HUES48 (cell line): ENCODE results near the gene SLC39A13.

Experiments used
- H3K27ac ChIP-seq: one replicate; pipeline ENCODE4 v1.7.0; 2013; ENCODE audit warnings: low read depth, low read length, inconsistent platforms
- H3K27me3 ChIP-seq: 2 replicates; pipeline ENCODE4 v1.6.1; 2013; ENCODE audit warnings: mild to moderate bottlenecking, low read length; ENCODE audit not compliant: control insufficient read depth, insufficient read depth
- H3K36me3 ChIP-seq: 2 replicates; pipeline ENCODE4 v1.6.1; 2013; ENCODE audit warnings: low read length; ENCODE audit not compliant: control insufficient read depth, insufficient read depth
- H3K4me1 ChIP-seq: 2 replicates; pipeline ENCODE4 v1.6.1; 2013; ENCODE audit warnings: mild to moderate bottlenecking, low read length; ENCODE audit not compliant: control insufficient read depth, insufficient read depth
- H3K4me3 ChIP-seq: 2 replicates; pipeline ENCODE4 v1.5.1; 2013; ENCODE audit warnings: mild to moderate bottlenecking, low read depth, low read length
- H3K9ac ChIP-seq: 2 replicates; pipeline ENCODE4 v1.6.1; 2013; ENCODE audit warnings: mild to moderate bottlenecking, low read depth, low read length, moderate library complexity
- H3K9me3 ChIP-seq: 2 replicates; pipeline ENCODE4 v1.6.1; 2013; ENCODE audit warnings: low read length; ENCODE audit not compliant: control insufficient read depth, insufficient read depth

The SLC39A13 gene

DNA sequence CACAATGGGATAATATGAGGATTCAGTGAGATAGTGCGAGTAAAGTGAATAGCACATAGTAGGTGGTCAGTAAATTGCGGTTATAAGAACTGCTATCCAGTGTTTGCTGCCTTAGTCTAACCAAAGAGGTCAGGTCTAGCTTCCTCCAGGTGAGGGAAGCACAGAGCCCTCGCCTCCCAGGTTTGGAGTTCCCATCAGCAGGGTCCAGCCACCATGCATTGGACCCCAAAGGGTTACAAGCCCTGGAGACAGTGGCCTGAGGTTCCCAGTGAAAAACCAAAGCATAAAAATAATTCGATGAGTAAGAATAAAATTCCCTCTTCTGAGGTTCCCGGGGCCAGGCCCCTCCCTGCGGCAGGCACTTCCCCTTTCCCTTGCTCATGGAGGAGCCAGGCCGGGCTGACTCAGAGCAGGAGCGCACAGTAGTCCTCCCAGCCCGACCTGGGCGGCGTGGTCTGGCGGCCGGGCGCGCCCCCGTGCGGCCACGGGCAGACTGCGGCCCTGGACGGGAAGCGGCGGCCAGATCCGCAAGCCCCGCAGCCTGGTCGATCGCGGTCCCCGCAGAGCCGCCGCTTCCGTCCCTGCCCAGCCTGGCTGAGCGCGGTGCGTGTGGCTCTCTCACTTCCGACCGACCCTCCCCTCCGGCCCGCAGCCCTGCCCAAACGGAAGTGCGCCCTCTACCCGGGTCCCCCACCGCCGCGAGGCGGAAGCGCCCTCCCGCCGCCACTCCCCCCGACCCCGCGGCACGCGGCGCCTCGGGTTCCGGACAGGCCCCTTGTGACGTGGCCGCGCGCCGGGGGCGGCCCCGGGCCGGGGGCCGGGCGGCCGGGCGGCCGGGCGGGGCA lies at the start of gene SLC39A13:
Gene SLC39A13, plus strand, starts transcription at position 845 of the 845 bp plus-strand sequence. CDS start 1,505 bp downstream, outside the sequence.
- peak within 1 kb of the TSS; percentile 82 for H3K4me3 ChIP-seq
- no peaks in the 10 kb centered on the region for H3K27me3 ChIP-seq
- peak within 1 kb of the TSS; percentile 77 for H3K9ac ChIP-seq
- H3K4me1 ChIP-seq, result peaks cover 11% of the 10 kb centered on the region
- H3K36me3 ChIP-seq, result no peaks in the 10 kb centered on the region
- peak within 1 kb of the TSS; percentile 95 for H3K27ac ChIP-seq
- no peaks in the 10 kb centered on the region for H3K9me3 ChIP-seq

DNA sequence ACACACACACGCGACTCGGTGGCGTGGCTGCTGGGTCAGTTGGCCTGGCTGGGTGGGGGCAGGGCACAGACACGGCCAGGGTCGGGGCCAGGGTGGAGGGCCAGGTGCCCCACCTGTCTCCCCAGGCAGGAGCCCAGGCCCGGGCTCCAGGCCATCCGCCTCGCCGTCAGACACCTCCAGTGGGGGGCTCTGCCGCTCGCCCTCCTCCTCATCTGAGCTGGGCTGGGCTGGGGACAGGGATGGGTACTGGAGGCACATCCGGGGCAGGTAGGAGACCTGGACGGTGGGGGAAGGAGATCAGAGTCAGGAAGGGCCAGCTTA lies 49.7 kb upstream of the SLC39A13 start:
- no peaks in the 10 kb centered on the region for H3K27me3 ChIP-seq
- H3K36me3 ChIP-seq, result no peaks in the 10 kb centered on the region
- H3K9ac ChIP-seq, result no peak overlapping the region
- H3K4me3 ChIP-seq, result no peak overlapping the region
- no peaks in the 10 kb centered on the region for H3K9me3 ChIP-seq
- H3K4me1 ChIP-seq, result peaks cover 3% of the 10 kb centered on the region; the same call in 1 of the 2 replicates
- H3K27ac ChIP-seq, result no peak overlapping the region

DNA sequence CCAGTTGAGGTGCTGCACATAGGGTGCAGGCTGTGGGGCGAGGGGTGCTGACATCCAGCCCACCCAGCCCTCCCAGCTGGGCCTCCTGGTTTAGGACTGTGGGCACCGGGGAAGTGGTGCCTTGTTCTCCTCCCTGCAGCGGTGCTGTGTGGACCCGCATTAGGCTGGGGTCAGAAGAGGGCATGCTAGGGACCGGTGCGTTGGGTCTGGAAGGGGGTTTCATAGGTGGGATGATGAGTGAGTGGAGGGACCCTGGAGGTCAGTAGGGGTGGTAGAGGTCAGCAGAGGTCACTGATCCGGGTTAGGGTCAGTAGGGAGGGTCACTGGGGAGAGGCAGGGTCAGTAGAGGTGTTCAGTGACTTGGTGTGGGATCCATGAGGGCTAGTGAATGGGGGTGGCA lies 49.2 kb upstream of the SLC39A13 start:
- Histone ChIP-seq H3K36me3 (no peaks in the 10 kb centered on the region), H3K9me3 (no peaks in the 10 kb centered on the region), H3K27ac (no peak overlapping the region), H3K27me3 (no peaks in the 10 kb centered on the region), H3K4me1 (peaks cover 3% of the 10 kb centered on the region; the same call in 1 of the 2 replicates), H3K9ac (no peak overlapping the region), H3K4me3 (no peak overlapping the region)

DNA sequence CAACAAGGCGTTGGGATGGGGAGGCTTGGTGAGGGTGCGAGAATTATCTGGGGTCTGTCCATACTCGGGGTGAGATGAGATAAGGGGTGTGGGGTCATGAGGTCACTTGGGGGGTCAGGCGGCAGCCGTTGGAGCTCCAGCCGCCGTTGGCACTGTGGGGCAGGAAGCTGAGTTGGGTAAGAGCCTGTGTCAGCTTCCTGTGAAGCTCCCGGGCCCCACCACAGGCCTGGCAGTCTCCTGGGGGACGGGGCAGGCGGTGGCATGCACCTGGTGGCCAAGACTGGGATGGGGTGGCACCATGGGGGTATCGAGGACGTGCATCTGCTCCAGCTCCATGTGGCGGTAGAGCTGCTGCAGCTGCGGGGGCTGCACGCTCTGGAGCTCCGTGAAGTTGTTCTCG lies 48.8 kb upstream of the SLC39A13 start:
- Histone ChIP-seq H3K4me3 (no peak overlapping the region), H3K27ac (no peak overlapping the region), H3K36me3 (no peaks in the 10 kb centered on the region), H3K27me3 (no peaks in the 10 kb centered on the region), H3K9ac (no peak overlapping the region), H3K9me3 (no peaks in the 10 kb centered on the region), H3K4me1 (peaks cover under 1% of the 10 kb centered on the region; the same call in 1 of the 2 replicates)

DNA sequence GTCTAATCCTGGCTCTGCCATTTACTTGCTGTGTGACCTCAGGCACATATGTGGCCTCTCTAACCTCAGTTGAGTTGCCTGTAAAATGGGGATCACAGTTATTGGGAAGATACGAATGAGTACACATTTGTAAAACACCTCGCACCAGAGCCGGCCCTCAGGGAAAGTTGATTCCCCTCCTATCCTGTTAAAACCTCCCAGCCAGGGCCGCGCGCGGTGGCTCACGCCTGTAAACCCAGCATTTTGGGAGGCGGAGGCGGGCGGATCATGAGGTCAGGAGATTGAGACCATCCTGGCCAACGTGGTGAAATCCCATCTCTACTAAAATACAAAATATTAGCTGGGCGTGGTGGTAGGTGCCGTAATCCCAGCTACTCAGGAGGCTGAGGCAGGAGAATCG lies 48.0 kb upstream of the SLC39A13 start:
- no peaks in the 10 kb centered on the region for H3K36me3 ChIP-seq
- no peaks in the 10 kb centered on the region for H3K27me3 ChIP-seq
- no peak overlapping the region for H3K27ac ChIP-seq
- no peaks in the 10 kb centered on the region for H3K9me3 ChIP-seq
- no peak overlapping the region for H3K4me3 ChIP-seq
- H3K4me1 ChIP-seq, result no peaks in the 10 kb centered on the region
- H3K9ac ChIP-seq, result no peak overlapping the region

DNA sequence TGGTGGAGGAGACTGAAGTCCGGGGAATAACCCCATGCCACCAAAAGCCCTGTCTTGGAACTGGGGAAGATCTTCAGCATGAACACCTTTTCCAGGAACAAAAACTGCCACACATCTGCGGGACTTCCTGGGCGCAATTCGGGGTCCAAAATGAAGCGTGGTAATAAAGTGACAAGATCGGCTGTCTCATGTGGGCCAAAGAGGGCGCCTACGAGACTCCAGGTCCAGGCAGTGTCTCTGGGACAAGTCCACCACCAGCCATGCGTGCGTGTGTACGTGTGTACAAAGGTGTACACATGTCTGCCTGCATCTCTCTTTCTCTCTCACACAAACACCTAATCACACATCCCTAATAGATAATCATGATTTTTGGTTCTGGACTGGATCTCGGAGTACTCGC lies 47.0 kb upstream of the SLC39A13 start:
- Histone ChIP-seq H3K4me1 (no peaks in the 10 kb centered on the region), H3K27ac (no peak overlapping the region), H3K27me3 (no peaks in the 10 kb centered on the region), H3K36me3 (no peaks in the 10 kb centered on the region), H3K4me3 (no peak overlapping the region), H3K9ac (no peak overlapping the region), H3K9me3 (no peaks in the 10 kb centered on the region)

DNA sequence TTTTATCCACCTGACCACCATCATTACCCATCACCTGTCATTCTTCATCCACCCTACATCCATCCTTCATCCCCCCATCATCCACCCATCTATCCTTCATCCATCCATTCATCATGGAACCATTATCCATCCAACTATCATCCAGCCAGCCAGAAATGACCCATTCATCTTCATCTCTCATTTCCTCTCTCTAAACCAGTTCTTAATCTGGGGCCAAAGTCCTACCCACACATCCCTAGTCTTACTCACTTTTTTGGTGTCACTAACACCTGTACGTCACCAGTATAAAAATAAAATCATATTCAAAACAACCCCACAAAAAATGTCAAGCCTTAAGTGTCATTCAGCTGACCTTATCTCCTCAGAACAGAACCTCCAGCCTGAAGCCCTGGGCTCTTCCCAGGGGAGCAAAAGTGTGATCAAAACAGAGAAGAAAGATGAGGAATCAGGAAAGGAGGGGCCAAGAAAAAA lies 42.3 kb upstream of the SLC39A13 start:
- H3K9ac ChIP-seq, result no peak overlapping the region
- no peak overlapping the region for H3K27ac ChIP-seq
- H3K4me3 ChIP-seq, result no peak overlapping the region
- H3K9me3 ChIP-seq, result no peaks in the 10 kb centered on the region
- no peaks in the 10 kb centered on the region for H3K4me1 ChIP-seq
- no peaks in the 10 kb centered on the region for H3K27me3 ChIP-seq
- no peaks in the 10 kb centered on the region for H3K36me3 ChIP-seq

DNA sequence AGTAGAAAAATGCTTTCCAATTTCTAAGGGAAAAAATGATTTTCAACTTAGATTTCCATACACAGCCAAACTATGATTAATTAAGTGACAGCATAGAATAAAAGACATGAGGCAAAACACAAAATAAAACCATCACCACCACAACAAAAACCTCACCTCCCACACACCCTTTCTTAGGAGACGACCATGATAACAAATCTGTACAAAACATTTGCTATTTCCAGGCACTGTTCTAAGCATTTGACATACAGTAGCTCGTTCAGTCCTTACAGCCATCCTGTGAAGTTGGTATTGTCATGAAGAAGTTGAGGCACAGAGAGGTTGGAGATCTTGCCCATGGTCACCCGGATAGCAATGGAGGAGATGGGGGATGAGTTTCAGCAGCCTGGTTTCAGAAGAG lies 38.7 kb upstream of the SLC39A13 start:
- H3K4me1 ChIP-seq, result no peaks in the 10 kb centered on the region
- H3K36me3 ChIP-seq, result no peaks in the 10 kb centered on the region
- H3K9ac ChIP-seq, result no peak overlapping the region
- no peaks in the 10 kb centered on the region for H3K27me3 ChIP-seq
- H3K27ac ChIP-seq, result no peak overlapping the region
- no peaks in the 10 kb centered on the region for H3K9me3 ChIP-seq
- no peak overlapping the region for H3K4me3 ChIP-seq

DNA sequence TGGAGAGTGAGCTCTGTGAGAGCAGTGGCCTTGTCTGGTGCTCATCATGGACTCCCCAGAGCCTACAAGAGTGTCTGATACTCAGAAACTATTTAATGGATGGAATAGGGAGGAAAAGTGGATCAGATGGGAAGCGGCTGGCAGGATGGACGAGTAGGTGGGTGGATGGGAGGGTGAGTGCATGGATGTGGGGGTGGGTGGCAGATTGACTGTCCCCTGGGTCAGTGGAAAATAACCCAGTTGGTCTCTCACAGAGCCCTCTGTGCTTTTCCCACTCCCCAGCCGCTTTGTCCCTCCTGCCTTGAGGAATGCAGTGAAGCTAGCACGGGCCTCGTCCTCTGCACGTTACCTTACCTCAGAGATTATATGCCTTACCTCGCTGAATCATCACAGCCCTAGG lies 36.0 kb upstream of the SLC39A13 start:
- Histone ChIP-seq H3K4me3 (no peak overlapping the region), H3K4me1 (0 out of 2 replicates have a peak, but pooled peaks cover 4% of the 10 kb centered on the region), H3K27ac (no peak overlapping the region), H3K36me3 (no peaks in the 10 kb centered on the region), H3K9ac (no peak overlapping the region), H3K27me3 (no peaks in the 10 kb centered on the region), H3K9me3 (no peaks in the 10 kb centered on the region)

DNA sequence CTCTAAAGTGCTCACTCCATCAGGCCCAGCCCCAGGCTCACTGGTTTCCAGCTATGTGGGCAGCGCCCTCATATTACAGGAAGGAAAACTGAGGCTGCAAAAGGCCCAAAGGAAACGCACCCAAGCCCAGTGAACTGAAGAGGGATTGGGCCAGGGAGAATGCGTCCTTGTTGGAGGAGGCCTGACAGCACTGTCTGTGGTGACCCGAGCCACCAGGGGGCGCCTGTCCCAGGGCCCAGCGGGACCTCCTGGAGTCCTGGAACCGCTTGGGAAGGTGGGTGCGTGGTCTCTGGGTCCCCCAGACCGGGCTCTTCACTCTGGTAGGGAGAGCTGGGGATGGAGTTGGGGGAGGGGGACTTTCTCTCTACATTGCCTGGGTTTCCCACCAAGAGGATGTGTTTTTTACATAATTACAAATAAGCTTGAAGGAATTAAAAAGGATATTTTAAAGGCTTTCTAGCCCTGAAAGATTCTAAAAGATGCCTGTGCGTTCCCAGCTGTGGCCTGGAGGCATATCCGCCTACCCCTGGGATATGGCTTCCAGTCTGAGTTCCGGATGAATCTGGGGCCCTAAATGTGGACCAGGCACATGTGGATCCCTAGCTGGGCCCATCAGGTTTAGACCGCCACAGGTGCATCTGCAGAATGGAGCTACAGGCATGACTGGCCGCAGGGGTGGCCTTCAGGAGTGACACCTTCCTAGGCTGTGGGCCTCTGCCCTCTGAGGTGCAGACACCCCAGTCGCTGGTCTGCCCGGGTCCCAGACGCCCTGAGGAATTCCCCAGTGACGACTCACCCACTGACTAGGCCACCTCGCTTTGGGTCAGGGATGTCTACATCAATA lies 34.3 kb upstream of the SLC39A13 start:
- Histone ChIP-seq H3K4me1 (peaks cover 9% of the 10 kb centered on the region; the same call in 1 of the 2 replicates), H3K9me3 (no peaks in the 10 kb centered on the region), H3K27me3 (no peaks in the 10 kb centered on the region), H3K36me3 (no peaks in the 10 kb centered on the region), H3K4me3 (no peak overlapping the region), H3K9ac (no peak overlapping the region), H3K27ac (peak overlapping the region; percentile 18)

DNA sequence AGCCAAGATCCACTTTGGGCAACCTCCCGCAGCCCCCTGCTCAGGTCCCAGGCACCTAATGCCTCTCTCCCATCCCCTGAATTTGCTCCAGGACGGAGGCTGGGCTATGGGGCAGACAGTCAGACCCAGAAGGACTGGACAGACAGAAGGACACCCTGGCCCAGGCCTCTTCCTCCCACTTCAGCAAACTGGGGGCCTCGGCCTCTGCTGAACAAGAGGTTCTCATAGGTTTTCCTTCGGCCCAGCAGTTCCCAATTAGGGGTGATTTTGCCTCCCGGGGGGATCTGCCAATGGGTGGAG lies 33.7 kb upstream of the SLC39A13 start:
- no peak overlapping the region for H3K9ac ChIP-seq
- H3K36me3 ChIP-seq, result no peaks in the 10 kb centered on the region
- no peaks in the 10 kb centered on the region for H3K27me3 ChIP-seq
- H3K9me3 ChIP-seq, result no peaks in the 10 kb centered on the region
- peaks cover 9% of the 10 kb centered on the region; the same call in 1 of the 2 replicates for H3K4me1 ChIP-seq
- H3K4me3 ChIP-seq, result no peak overlapping the region
- H3K27ac ChIP-seq, result no peak overlapping the region
